A549 (cell line): Measurements from ENCODE around the gene ALB. TPM values are rescaled to one million over a fixed set of nuclear protein-coding genes. Genes with fewer than 3 reads are reported as not detected.

ENCODE experiments used
- ATAC-seq, 2 experiments: fragments of 200-7000 bp in 1 of 2; fragments of >200 bp in 1 of 2; cut with Nextera tagmentation in 1 of 2; cut with Tn5 transposase in 1 of 2; 3 replicates each; pipeline versions ENCODE4 v1.8.0 to v1.9.1; 2018 to 2020; ENCODE audit warnings: mild to moderate bottlenecking in 1 of 2, moderate library complexity in 1 of 2
- CTCF ChIA-PET: fragments of 300-600 bp; sonication (Branson Sonifier 250); formaldehyde crosslinking; extraction: SDS; loops from one replicate; lab custom pipeline; 2021; ENCODE audit warnings: antibody characterized with exemption, inconsistent platforms; lab: Yijun Ruan, JAX
- POLR2A ChIA-PET: fragments of 350-600 bp; formaldehyde crosslinking; extraction: SDS; loops from one replicate; lab custom pipeline; 2021; ENCODE audit warnings: antibody characterized with exemption, inconsistent platforms; lab: Yijun Ruan, JAX
- DNase-seq, 2 experiments: peaks; one replicate each; pipeline versions ENCODE4 v3.0.0 to v3.0.0-alpha.2; 2011 to 2016; ENCODE audit warnings: low read depth in 1 of 2, low spot score in 1 of 2
- FAIRE-seq: peaks from 2 replicates; lab custom pipeline; 2011; peaks lifted over from hg19 to GRCh38; lab: Jason Lieb, UNC
- H3K27ac ChIP-seq, 2 experiments: fragments of >200 bp; sonication (Bioruptor Twin); formaldehyde crosslinking; 3 replicates each; pipeline ENCODE4 v1.5.1; 2016 to 2017
- H3K4me1 ChIP-seq: fragments of >200 bp; sonication (Bioruptor Twin); formaldehyde crosslinking; 3 replicates; pipeline ENCODE4 v1.6.1; 2016
- H3K4me2 ChIP-seq: fragments of >200 bp; sonication (Bioruptor Twin); formaldehyde crosslinking; 3 replicates; pipeline ENCODE4 v1.6.1; 2016
- H3K4me3 ChIP-seq: fragments of >200 bp; sonication (Bioruptor Twin); formaldehyde crosslinking; 3 replicates; pipeline ENCODE4 v1.5.1; 2016
- H3K9me3 ChIP-seq: fragments of >200 bp; sonication (Bioruptor Twin); formaldehyde crosslinking; 3 replicates; pipeline ENCODE4 v1.6.1; 2016
- CBX2 ChIP-seq: fragments of 200-600 bp; sonication (generic); IDR thresholded peaks from 2 replicates; pipeline ENCODE4 v1.6.1; 2016; ENCODE audit warnings: low read depth, mild to moderate bottlenecking, borderline replicate concordance
- CHD2 ChIP-seq: fragments of 150-350 bp; IDR thresholded peaks from 2 replicates; pipeline ENCODE4 v1.6.1; 2014; ENCODE audit warnings: low read length; ENCODE audit not compliant: partially characterized antibody
- CHD4 ChIP-seq: fragments of 200-600 bp; sonication (generic); IDR thresholded peaks from 2 replicates; pipeline ENCODE4 v1.6.1; 2016; ENCODE audit warnings: antibody characterized with exemption, mild to moderate bottlenecking, borderline replicate concordance
- ESRRA ChIP-seq: fragments of 150-350 bp; IDR thresholded peaks from 2 replicates; pipeline ENCODE4 v1.6.1; 2014; ENCODE audit warnings: mild to moderate bottlenecking, low read length, borderline replicate concordance
- FOSL2 ChIP-seq, 2 experiments: fragments of 450-650 bp in 1 of 2; fragments of >200 bp in 1 of 2; sonication (Bioruptor Twin) in 1 of 2; formaldehyde crosslinking; IDR thresholded peaks; 2 replicates each; pipeline versions ENCODE4 v1.5.0 to v1.6.1; 2016 to 2020; ENCODE audit warnings: mild to moderate bottlenecking in 1 of 2, moderate library complexity in 1 of 2
- GATA3 ChIP-seq: IDR thresholded peaks from 2 replicates; pipeline ENCODE4 v1.6.1; 2012; ENCODE audit warnings: borderline replicate concordance
- HOXA7 ChIP-seq: fragments of 250-450 bp; sonication (Bioruptor Pico); IDR thresholded peaks from 2 replicates; pipeline ENCODE4 v1.5.0; 2020; ENCODE audit warnings: mild to moderate bottlenecking, moderate library complexity
- HOXB13 ChIP-seq: fragments of 250-450 bp; sonication (Bioruptor Pico); IDR thresholded peaks from 2 replicates; pipeline ENCODE4 v1.5.0; 2020; ENCODE audit warnings: low read depth, mild to moderate bottlenecking, moderate library complexity
- JUNB ChIP-seq: fragments of >200 bp; sonication (Bioruptor Twin); formaldehyde crosslinking; IDR thresholded peaks from 2 replicates; pipeline ENCODE4 v1.6.1; 2016
- MAZ ChIP-seq: fragments of 150-350 bp; IDR thresholded peaks from 2 replicates; pipeline ENCODE4 v1.6.1; 2014; ENCODE audit warnings: antibody characterized with exemption, low read depth, low read length, borderline replicate concordance
- MYC ChIP-seq: IDR thresholded peaks from 2 replicates; pipeline ENCODE4 v1.6.1; 2012; ENCODE audit warnings: mild to moderate bottlenecking, inconsistent platforms, low read length, improper control_type of control experiment, borderline replicate concordance
- POLR2A ChIP-seq: IDR thresholded peaks from 2 replicates; pipeline ENCODE4 v1.6.1; 2012; ENCODE audit warnings: mild to moderate bottlenecking, low read length
- RARB ChIP-seq: fragments of 250-450 bp; sonication (Bioruptor Pico); IDR thresholded peaks from 2 replicates; pipeline ENCODE4 v1.8.0; 2021; ENCODE audit warnings: mild to moderate bottlenecking, moderate library complexity
- RFX5 ChIP-seq: fragments of 450-650 bp; IDR thresholded peaks from 2 replicates; pipeline ENCODE4 v1.7.1; 2014; ENCODE audit warnings: antibody characterized with exemption, mild to moderate bottlenecking, moderate library complexity
- RNF2 ChIP-seq: fragments of 200-600 bp; sonication (generic); IDR thresholded peaks from 2 replicates; pipeline ENCODE4 v1.6.1; 2016; ENCODE audit warnings: low read depth, mild to moderate bottlenecking, antibody characterized with exemption, moderate library complexity, borderline replicate concordance
- SMC3 ChIP-seq: fragments of >200 bp; sonication (Bioruptor Twin); formaldehyde crosslinking; IDR thresholded peaks from 3 replicates; pipeline ENCODE4 v1.6.1; 2018; ENCODE audit warnings: inconsistent platforms
- SREBF2 ChIP-seq: fragments of 450-650 bp; IDR thresholded peaks from 2 replicates; pipeline ENCODE4 v1.6.1; 2014; ENCODE audit warnings: mild to moderate bottlenecking, moderate library complexity
- ZFP36 ChIP-seq: fragments of 450-650 bp; IDR thresholded peaks from 2 replicates; pipeline ENCODE4 v1.6.1; 2014; ENCODE audit warnings: borderline replicate concordance; ENCODE audit not compliant: partially characterized antibody
- WGBS: methylation state at CpG from one replicate; pipeline ENCODE4 v1.1.6; 2017; ENCODE audit errors: missing lambda C conversion rate; 5-methylcytosine and 5-hydroxymethylcytosine counted together
- polyA plus RNA-seq, 4 experiments: library from polyadenylated mRNA; depleted of rRNA in 3 of 4; stranded (reverse); fragments of >200 nt; fragmentation: RNase III in 1 of 4; extraction: RNeasy Plus Mini Kit Qiagen cat#74134 plus additional on column Dnase treatment in 1 of 4; gene quantifications; 2 replicates in 3 of 4; 3 replicates in 1 of 4; pipeline ENCODE4 v1.2.3, GENCODE V29; 2011 to 2017
- TF ChIP-seq, protein P1 (sequence below): fragments of 250-450 bp; sonication (Bioruptor Pico); IDR thresholded peaks from 2 replicates; pipeline ENCODE4 v1.5.0; 2021; ENCODE audit warnings: mild to moderate bottlenecking, moderate library complexity, borderline replicate concordance
- TF ChIP-seq, protein P2 (sequence below): IDR thresholded peaks from 2 replicates; pipeline ENCODE4 v1.6.1; 2012; ENCODE audit warnings: low read depth, borderline replicate concordance
- TF ChIP-seq, protein P3 (sequence below): fragments of >200 bp; sonication (Bioruptor Twin); formaldehyde crosslinking; IDR thresholded peaks from 3 replicates; pipeline ENCODE4 v1.5.1; 2016
- TF ChIP-seq, protein P4 (sequence below): fragments of 250-450 bp; sonication (Bioruptor Pico); IDR thresholded peaks from 2 replicates; pipeline ENCODE4 v1.5.0; 2020; ENCODE audit warnings: low read depth, mild to moderate bottlenecking, moderate library complexity

ALB gene
- polyA plus RNA-seq, 2 of the 4 experiments (the other 2 are of a cell fraction), result 0.10 to 0.25 TPM

DNA sequence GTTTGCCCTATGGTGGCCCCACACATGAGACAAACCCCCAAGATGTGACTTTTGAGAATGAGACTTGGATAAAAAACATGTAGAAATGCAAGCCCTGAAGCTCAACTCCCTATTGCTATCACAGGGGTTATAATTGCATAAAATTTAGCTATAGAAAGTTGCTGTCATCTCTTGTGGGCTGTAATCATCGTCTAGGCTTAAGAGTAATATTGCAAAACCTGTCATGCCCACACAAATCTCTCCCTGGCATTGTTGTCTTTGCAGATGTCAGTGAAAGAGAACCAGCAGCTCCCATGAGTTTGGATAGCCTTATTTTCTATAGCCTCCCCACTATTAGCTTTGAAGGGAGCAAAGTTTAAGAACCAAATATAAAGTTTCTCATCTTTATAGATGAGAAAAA lies 14.6 kb downstream of the ALB start:
- FAIRE-seq (no peak), DNase-seq (no peak), ATAC-seq (no peak)
- 5% methylated on average over 1 of the region's 1 CpG for WGBS
- H3K4me2 ChIP-seq, result no peak overlapping the region
- ChIA-PET POLR2A (interaction anchor here (1.0 kb wide), 1 partner anchor 8 kb away, joined by 3 read pairs; no protein-coding TSS in a partner anchor), CTCF (interaction anchor here (0.9 kb wide), 1 partner anchor 78 kb away, joined by 3 read pairs; no protein-coding TSS in a partner anchor)
- no peaks in the 10 kb centered on the region for H3K4me1 ChIP-seq
- H3K9me3 ChIP-seq, result no peaks in the 10 kb centered on the region
- H3K4me3 ChIP-seq, result no peak overlapping the region
- no peak overlapping the region for H3K27ac ChIP-seq
- TF ChIP-seq ESRRA (no peak), RFX5 (no peak), CBX2 (no peak), CHD2 (no peak)
- TF ChIP-seq, protein P1, sequence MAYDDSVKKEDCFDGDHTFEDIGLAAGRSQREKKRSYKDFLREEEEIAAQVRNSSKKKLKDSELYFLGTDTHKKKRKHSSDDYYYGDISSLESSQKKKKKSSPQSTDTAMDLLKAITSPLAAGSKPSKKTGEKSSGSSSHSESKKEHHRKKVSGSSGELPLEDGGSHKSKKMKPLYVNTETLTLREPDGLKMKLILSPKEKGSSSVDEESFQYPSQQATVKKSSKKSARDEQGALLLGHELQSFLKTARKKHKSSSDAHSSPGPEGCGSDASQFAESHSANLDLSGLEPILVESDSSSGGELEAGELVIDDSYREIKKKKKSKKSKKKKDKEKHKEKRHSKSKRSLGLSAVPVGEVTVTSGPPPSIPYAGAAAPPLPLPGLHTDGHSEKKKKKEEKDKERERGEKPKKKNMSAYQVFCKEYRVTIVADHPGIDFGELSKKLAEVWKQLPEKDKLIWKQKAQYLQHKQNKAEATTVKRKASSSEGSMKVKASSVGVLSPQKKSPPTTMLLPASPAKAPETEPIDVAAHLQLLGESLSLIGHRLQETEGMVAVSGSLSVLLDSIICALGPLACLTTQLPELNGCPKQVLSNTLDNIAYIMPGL (CRISPR knock-in tag), result no peak

DNA sequence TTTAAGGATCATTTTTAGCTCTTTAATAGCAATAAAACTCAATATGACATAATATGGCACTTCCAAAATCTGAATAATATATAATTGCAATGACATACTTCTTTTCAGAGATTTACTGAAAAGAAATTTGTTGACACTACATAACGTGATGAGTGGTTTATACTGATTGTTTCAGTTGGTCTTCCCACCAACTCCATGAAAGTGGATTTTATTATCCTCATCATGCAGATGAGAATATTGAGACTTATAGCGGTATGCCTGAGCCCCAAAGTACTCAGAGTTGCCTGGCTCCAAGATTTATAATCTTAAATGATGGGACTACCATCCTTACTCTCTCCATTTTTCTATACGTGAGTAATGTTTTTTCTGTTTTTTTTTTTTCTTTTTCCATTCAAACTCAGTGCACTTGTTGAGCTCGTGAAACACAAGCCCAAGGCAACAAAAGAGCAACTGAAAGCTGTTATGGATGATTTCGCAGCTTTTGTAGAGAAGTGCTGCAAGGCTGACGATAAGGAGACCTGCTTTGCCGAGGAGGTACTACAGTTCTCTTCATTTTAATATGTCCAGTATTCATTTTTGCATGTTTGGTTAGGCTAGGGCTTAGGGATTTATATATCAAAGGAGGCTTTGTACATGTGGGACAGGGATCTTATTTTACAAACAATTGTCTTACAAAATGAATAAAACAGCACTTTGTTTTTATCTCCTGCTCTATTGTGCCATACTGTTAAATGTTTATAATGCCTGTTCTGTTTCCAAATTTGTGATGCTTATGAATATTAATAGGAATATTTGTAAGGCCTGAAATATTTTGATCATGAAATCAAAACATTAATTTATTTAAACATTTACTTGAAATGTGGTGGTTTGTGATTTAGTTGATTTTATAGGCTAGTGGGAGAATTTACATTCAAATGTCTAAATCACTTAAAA lies 15.3 kb downstream of the ALB start:
- DNase-seq (no peak), ATAC-seq (no peak), FAIRE-seq (no peak)
- ChIA-PET POLR2A (interaction anchor here (1.0 kb wide), 1 partner anchor 9 kb away, joined by 3 read pairs; no protein-coding TSS in a partner anchor), CTCF (interaction anchor here (0.8 kb wide), 1 partner anchor 27 kb away, joined by 3 read pairs; no protein-coding TSS in a partner anchor)
- Histone ChIP-seq H3K4me1 (no peaks in the 10 kb centered on the region), H3K4me2 (no peak overlapping the region), H3K27ac (no peak overlapping the region), H3K9me3 (no peaks in the 10 kb centered on the region), H3K4me3 (no peak overlapping the region)
- WGBS, result 46% methylated on average over 7 of the region's 7 CpGs
- TF ChIP-seq FOSL2 (IDR thresholded peaks at IDR 0.05) (no peak), FOSL2 (CRISPR knock-in tag; IDR thresholded peaks at IDR 0.05) (no peak), RNF2 (no peak), ZFP36 (no peak), SREBF2 (no peak), GATA3 (no peak), CHD4 (no peak), RARB (CRISPR knock-in tag) (no peak), RFX5 (no peak), JUNB (no peak), MAZ (no peak), POLR2A (no peak), HOXB13 (CRISPR knock-in tag) (no peak), HOXA7 (no peak), MYC (no peak), SMC3 (no peak)
- TF ChIP-seq, protein P2, sequence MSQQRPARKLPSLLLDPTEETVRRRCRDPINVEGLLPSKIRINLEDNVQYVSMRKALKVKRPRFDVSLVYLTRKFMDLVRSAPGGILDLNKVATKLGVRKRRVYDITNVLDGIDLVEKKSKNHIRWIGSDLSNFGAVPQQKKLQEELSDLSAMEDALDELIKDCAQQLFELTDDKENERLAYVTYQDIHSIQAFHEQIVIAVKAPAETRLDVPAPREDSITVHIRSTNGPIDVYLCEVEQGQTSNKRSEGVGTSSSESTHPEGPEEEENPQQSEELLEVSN, result no peak
- TF ChIP-seq, protein P3, sequence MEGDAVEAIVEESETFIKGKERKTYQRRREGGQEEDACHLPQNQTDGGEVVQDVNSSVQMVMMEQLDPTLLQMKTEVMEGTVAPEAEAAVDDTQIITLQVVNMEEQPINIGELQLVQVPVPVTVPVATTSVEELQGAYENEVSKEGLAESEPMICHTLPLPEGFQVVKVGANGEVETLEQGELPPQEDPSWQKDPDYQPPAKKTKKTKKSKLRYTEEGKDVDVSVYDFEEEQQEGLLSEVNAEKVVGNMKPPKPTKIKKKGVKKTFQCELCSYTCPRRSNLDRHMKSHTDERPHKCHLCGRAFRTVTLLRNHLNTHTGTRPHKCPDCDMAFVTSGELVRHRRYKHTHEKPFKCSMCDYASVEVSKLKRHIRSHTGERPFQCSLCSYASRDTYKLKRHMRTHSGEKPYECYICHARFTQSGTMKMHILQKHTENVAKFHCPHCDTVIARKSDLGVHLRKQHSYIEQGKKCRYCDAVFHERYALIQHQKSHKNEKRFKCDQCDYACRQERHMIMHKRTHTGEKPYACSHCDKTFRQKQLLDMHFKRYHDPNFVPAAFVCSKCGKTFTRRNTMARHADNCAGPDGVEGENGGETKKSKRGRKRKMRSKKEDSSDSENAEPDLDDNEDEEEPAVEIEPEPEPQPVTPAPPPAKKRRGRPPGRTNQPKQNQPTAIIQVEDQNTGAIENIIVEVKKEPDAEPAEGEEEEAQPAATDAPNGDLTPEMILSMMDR, result no peak
- TF ChIP-seq, protein P4, sequence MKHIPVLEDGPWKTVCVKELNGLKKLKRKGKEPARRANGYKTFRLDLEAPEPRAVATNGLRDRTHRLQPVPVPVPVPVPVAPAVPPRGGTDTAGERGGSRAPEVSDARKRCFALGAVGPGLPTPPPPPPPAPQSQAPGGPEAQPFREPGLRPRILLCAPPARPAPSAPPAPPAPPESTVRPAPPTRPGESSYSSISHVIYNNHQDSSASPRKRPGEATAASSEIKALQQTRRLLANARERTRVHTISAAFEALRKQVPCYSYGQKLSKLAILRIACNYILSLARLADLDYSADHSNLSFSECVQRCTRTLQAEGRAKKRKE (CRISPR knock-in tag), result no peak
- TF ChIP-seq, all 56 proteins: peak for 0
